Measurements from ENCODE around the gene ANKRD33B. TPM values are rescaled to one million over a fixed set of nuclear protein-coding genes. Genes with fewer than 3 reads are reported as not detected.
"Not testable (repeated sequence)": the region's sequence is repeated elsewhere in the genome, so short reads cannot be mapped to it uniquely, and the experiment has no call there.

ANKRD33B gene
- total RNA-seq, 1 donor from 2014 or later, result 31.1 TPM

- Mint-ChIP-seq H3K4me1 (ENCODE audit: low read depth) (peaks cover 51% of the 10 kb centered on the region), H3K36me3 (ENCODE audit: low read depth) (peaks cover 36% of the 10 kb centered on the region), H3K4me3 (ENCODE audit: low read depth) (peak overlapping the region; percentile 76), H3K27ac (peak overlapping the region; percentile 91), H3K9me3 (peaks cover 6% of the 10 kb centered on the region), H3K27me3 (ENCODE audit: low read depth) (no peaks in the 10 kb centered on the region)
- intact Hi-C loops (cut with micrococcal nuclease), result loop anchor here (1.0 kb wide), 4 partner anchors 16 to 175 kb away; no protein-coding TSS in a partner anchor
- no peak for DNase-seq (ENCODE audit: low spot score)
Observed at GRCh38 chr5:10627160-10627701, 63.4 kb downstream of the ANKRD33B start.

GRCh38 chr5:10628601-10629000, 64.7 kb downstream of the ANKRD33B start:
- intact Hi-C loops (cut with micrococcal nuclease), result loop anchor here (1.0 to 2.0 kb wide), 2 partner anchors 64 to 132 kb away; partner anchors contain the start of genes ANKRD33B and DAP
- peaks cover 58% of the 10 kb centered on the region for H3K4me1 Mint-ChIP-seq (ENCODE audit: low read depth)
- peaks cover 6% of the 10 kb centered on the region for H3K9me3 Mint-ChIP-seq
- no peak overlapping the region for H3K4me3 Mint-ChIP-seq (ENCODE audit: low read depth)
- no peak for DNase-seq (ENCODE audit: low spot score)
- H3K27ac Mint-ChIP-seq, result no peak overlapping the region
- peaks cover 37% of the 10 kb centered on the region for H3K36me3 Mint-ChIP-seq (ENCODE audit: low read depth)
- no peaks in the 10 kb centered on the region for H3K27me3 Mint-ChIP-seq (ENCODE audit: low read depth)

- peaks cover 39% of the 10 kb centered on the region for H3K36me3 Mint-ChIP-seq (ENCODE audit: low read depth)
- intact Hi-C loops (cut with micrococcal nuclease), result loop anchor here (2.0 to 10.0 kb wide), 3 partner anchors 58 to 375 kb away; partner anchors contain the start of genes CCT5 and DAP
- peaks cover 67% of the 10 kb centered on the region for H3K4me1 Mint-ChIP-seq (ENCODE audit: low read depth)
- DNase-seq (ENCODE audit: low spot score), result no peak
- no peak overlapping the region for H3K4me3 Mint-ChIP-seq (ENCODE audit: low read depth)
- no peaks in the 10 kb centered on the region for H3K27me3 Mint-ChIP-seq (ENCODE audit: low read depth)
- H3K27ac Mint-ChIP-seq, result peak overlapping the region; percentile 18
- H3K9me3 Mint-ChIP-seq, result peaks cover 6% of the 10 kb centered on the region
Observed at GRCh38 chr5:10629682-10630081, 65.8 kb downstream of the ANKRD33B start.

DNA sequence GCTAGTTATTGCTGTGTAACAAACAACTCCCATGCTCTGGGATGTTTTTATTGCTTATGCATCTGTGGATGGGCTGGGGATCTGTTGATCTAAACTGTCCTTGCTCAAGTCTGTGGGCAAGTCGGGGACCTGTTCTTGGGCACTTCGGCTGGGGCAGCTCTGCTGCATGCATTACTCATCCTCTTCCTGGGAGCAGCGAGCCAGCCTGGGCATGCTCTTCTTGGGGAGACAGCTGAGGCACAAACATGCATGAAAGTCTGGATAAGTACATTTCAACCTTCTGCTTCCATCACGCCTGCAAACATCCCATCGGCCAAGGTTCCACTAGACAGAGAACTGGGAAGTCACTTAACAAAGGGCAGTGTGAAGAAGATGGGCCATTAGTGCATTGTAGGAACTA, 66.3 kb downstream of the ANKRD33B start:
- no peaks in the 10 kb centered on the region for H3K27me3 Mint-ChIP-seq (ENCODE audit: low read depth)
- intact Hi-C loops (cut with micrococcal nuclease), result loop anchor here (5.0 to 10.0 kb wide), 2 partner anchors 57 to 375 kb away; partner anchors contain the start of gene CCT5
- H3K36me3 Mint-ChIP-seq (ENCODE audit: low read depth), result peaks cover 40% of the 10 kb centered on the region
- peaks cover 6% of the 10 kb centered on the region for H3K9me3 Mint-ChIP-seq
- no peak overlapping the region for H3K27ac Mint-ChIP-seq
- H3K4me3 Mint-ChIP-seq (ENCODE audit: low read depth), result no peak overlapping the region
- H3K4me1 Mint-ChIP-seq (ENCODE audit: low read depth), result peaks cover 72% of the 10 kb centered on the region
- no peak for DNase-seq (ENCODE audit: low spot score)

GRCh38 chr5:10630744-10631143, 66.9 kb downstream of the ANKRD33B start:
- intact Hi-C loops (cut with micrococcal nuclease), result loop anchor here (5.0 to 10.0 kb wide), 2 partner anchors 57 to 376 kb away; partner anchors contain the start of gene CCT5
- Mint-ChIP-seq H3K4me1 (ENCODE audit: low read depth) (peaks cover 78% of the 10 kb centered on the region), H3K36me3 (ENCODE audit: low read depth) (peaks cover 39% of the 10 kb centered on the region)
- DNase-seq (ENCODE audit: low spot score); H3K27me3 Mint-ChIP-seq (ENCODE audit: low read depth); H3K9me3 Mint-ChIP-seq; H3K4me3 Mint-ChIP-seq (ENCODE audit: low read depth); H3K27ac Mint-ChIP-seq: not testable (repeated sequence)

GRCh38 chr5:10631316-10631996, 67.6 kb downstream of the ANKRD33B start:
- Mint-ChIP-seq H3K27me3 (ENCODE audit: low read depth) (no peaks in the 10 kb centered on the region), H3K4me3 (ENCODE audit: low read depth) (peak overlapping the region; percentile 41), H3K9me3 (peaks cover 6% of the 10 kb centered on the region), H3K27ac (peak overlapping the region; percentile 82), H3K36me3 (ENCODE audit: low read depth) (peaks cover 41% of the 10 kb centered on the region), H3K4me1 (ENCODE audit: low read depth) (peaks cover 82% of the 10 kb centered on the region)
- DNase-seq (ENCODE audit: low spot score), result no peak
- intact Hi-C loops (cut with micrococcal nuclease), result loop anchor here (5.0 to 10.0 kb wide), 2 partner anchors 56 to 377 kb away; partner anchors contain the start of gene CCT5

- intact Hi-C loops (cut with micrococcal nuclease), result loop anchor here (5.0 to 10.0 kb wide), 2 partner anchors 55 to 377 kb away; partner anchors contain the start of gene CCT5
- peak overlapping the region; percentile 41 for H3K4me3 Mint-ChIP-seq (ENCODE audit: low read depth)
- peak; percentile 26 for DNase-seq (ENCODE audit: low spot score)
- no peaks in the 10 kb centered on the region for H3K27me3 Mint-ChIP-seq (ENCODE audit: low read depth)
- peak overlapping the region; percentile 82 for H3K27ac Mint-ChIP-seq
- peaks cover 80% of the 10 kb centered on the region for H3K4me1 Mint-ChIP-seq (ENCODE audit: low read depth)
- H3K36me3 Mint-ChIP-seq (ENCODE audit: low read depth), result peaks cover 42% of the 10 kb centered on the region
- peaks cover 6% of the 10 kb centered on the region for H3K9me3 Mint-ChIP-seq
Observed at GRCh38 chr5:10632110-10632761, 68.4 kb downstream of the ANKRD33B start.

DNA sequence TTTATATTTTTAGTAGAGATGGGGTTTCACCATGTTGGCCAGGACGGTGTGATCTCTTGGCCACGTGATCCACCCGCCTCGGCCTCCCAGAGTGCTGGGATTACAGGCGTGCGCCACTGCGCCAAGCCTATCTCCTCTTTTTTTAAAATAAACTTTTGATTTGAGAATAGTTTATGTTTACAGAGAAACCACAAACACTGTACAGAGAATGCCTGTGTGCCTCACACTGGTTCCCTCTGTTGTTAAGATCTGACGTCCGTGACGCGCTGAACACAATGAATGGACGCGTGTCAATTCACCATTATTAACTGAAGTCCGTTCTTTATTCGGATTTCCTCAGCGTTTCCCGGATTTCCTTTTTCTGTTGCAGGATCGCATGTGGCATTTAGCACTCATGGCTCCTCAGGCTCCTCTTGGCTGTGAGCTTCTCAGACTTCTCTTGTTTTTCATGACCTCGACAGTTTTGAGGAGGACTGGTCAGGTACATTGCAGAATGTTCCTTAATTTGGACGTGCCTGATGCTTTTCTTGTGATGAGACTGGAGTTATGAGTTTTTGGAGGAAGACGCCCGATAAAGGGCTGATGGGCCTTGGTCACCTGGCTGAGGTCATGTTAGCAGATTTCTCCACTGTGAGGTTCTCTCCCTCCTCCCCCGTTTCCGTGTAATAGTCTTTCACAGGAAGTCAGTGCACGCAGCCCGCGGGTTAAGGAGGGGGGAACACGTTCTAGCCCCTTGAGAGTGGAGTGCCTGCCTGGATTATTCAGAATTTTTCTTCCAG, 69.6 kb downstream of the ANKRD33B start:
- H3K27ac Mint-ChIP-seq, result peak overlapping the region; percentile 97
- intact Hi-C loops (cut with micrococcal nuclease), result loop anchor here (2.0 to 10.0 kb wide), 4 partner anchors 54 to 379 kb away; partner anchors contain the start of gene CCT5

GRCh38 chr5:10634050-10634449, 70.2 kb downstream of the ANKRD33B start:
- H3K36me3 Mint-ChIP-seq (ENCODE audit: low read depth), result peaks cover 51% of the 10 kb centered on the region
- peaks cover 65% of the 10 kb centered on the region for H3K4me1 Mint-ChIP-seq (ENCODE audit: low read depth)
- peaks cover 11% of the 10 kb centered on the region for H3K9me3 Mint-ChIP-seq
- H3K4me3 Mint-ChIP-seq (ENCODE audit: low read depth), result no peak overlapping the region
- no peak for DNase-seq (ENCODE audit: low spot score)
- intact Hi-C loops (cut with micrococcal nuclease), result loop anchor here (2.0 to 10.0 kb wide), 4 partner anchors 53 to 379 kb away; partner anchors contain the start of gene CCT5
- H3K27ac Mint-ChIP-seq, result peak overlapping the region; percentile 97
- H3K27me3 Mint-ChIP-seq (ENCODE audit: low read depth), result no peaks in the 10 kb centered on the region

More for the DNA sequence above, 69.6 kb downstream of the ANKRD33B start:
- peaks cover 71% of the 10 kb centered on the region for H3K4me1 Mint-ChIP-seq (ENCODE audit: low read depth)
- peak; percentile 26 for DNase-seq (ENCODE audit: low spot score)
- H3K27me3 Mint-ChIP-seq (ENCODE audit: low read depth), result no peaks in the 10 kb centered on the region
- H3K4me3 Mint-ChIP-seq (ENCODE audit: low read depth), result peak overlapping the region; percentile 22
- H3K36me3 Mint-ChIP-seq (ENCODE audit: low read depth), result peaks cover 51% of the 10 kb centered on the region
- peaks cover 8% of the 10 kb centered on the region for H3K9me3 Mint-ChIP-seq

GRCh38 chr5:10634562-10634961, 70.7 kb downstream of the ANKRD33B start:
- Mint-ChIP-seq H3K27ac (peak overlapping the region; percentile 97), H3K36me3 (ENCODE audit: low read depth) (peaks cover 46% of the 10 kb centered on the region), H3K4me1 (ENCODE audit: low read depth) (peaks cover 60% of the 10 kb centered on the region), H3K9me3 (peaks cover 8% of the 10 kb centered on the region), H3K4me3 (ENCODE audit: low read depth) (no peak overlapping the region), H3K27me3 (ENCODE audit: low read depth) (no peaks in the 10 kb centered on the region)
- no peak for DNase-seq (ENCODE audit: low spot score)
- intact Hi-C loops (cut with micrococcal nuclease), result loop anchor here (2.0 to 10.0 kb wide), 4 partner anchors 53 to 380 kb away; partner anchors contain the start of gene CCT5

GRCh38 chr5:10635257-10635866, 71.5 kb downstream of the ANKRD33B start:
- DNase-seq (ENCODE audit: low spot score), result peak; percentile 69
- no peaks in the 10 kb centered on the region for H3K27me3 Mint-ChIP-seq (ENCODE audit: low read depth)
- H3K9me3 Mint-ChIP-seq, result peaks cover 5% of the 10 kb centered on the region
- H3K27ac Mint-ChIP-seq, result peak overlapping the region; percentile 97
- H3K36me3 Mint-ChIP-seq (ENCODE audit: low read depth), result peaks cover 44% of the 10 kb centered on the region
- H3K4me3 Mint-ChIP-seq (ENCODE audit: low read depth), result peak overlapping the region; percentile 73
- peaks cover 57% of the 10 kb centered on the region for H3K4me1 Mint-ChIP-seq (ENCODE audit: low read depth)
- intact Hi-C loops (cut with micrococcal nuclease), result loop anchor here (1.0 to 10.0 kb wide), 5 partner anchors 28 to 381 kb away; partner anchors contain the start of gene CCT5

Measured in activated T-helper 2 cell treated with anti-CD3 and anti-CD28 coated beads, Interferon-gamma antibody, Interleukin-2, Interleukin-4, amounts not matched to agents 10 μg/mL and 5 μg/mL and 100 μg/mL, durations not matched to agents 14 hours and 24 hours and 36 hours (primary cell).